ENCODE results near the gene SPOP.
"Not testable (repeated sequence)": the region's sequence is repeated elsewhere in the genome, so short reads cannot be mapped to it uniquely, and the experiment has no call there.

SPOP gene

DNA sequence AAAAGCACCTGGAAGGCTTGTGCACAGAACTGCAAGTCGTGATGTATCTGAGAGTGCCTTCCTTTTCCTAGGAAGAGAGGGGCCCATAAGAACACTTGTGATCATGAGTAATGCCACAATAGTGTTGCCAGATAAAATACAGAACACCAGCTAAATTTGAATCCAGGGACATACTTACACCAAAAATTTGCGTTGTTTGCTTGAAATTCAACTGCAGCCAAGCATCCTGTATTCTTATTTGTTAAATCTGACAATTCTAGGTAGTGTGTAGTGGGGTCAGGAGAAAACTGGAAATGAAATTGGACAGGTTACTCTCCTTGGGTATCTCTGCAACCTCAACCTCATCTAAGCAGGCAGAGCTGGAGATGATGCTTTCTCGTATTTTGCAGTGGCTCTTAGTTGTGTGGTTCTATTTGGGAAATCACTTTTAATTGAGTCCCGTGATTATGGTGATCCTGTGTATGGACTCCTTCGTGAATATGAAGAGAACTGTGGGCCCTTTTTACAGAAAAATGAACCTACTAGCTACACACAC, 17.9 kb upstream of the SPOP start:
- DNase-seq = no peak

DNA sequence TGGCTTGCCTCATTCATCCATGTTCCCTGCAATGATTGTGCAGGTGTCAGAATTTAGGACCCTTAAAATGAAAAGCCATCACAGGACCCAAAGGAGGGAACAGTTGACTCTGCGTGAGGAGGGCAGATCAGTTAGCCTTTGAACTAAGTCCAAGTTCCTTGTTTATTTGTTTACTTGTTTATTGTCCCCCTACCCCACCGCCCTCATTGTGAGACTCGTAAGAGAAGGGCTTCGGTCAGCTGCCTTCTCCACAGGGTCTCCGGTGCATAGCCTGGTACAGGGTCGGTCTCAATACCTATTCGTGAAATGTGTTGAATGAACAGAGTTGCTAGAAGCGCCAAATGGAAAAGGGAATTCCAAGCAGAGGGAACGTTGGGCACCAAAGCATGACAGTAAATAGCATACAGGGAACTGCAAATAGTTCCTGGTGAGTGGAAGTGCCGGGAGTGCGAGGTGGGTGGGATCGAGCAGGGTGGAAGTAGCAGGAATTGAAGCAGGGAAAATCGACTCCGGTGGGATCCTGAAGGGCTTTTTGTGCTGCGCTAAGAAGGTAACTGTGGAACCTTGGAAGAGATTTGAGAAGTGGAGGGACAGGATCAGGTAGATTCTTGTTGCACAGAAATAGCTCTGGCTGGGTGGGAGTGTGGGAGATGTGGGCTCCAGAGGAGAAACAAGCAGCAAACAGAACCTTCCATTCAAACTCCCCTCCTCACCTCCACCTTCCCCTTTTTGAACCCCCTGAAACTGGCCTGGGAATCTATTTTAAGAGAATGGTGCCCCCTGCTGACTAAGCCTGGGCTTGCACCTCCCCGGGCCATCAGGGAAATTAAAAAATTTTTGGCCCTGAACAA, 17.2 kb upstream of the SPOP start:
- peak; percentile 81 for DNase-seq

DNA sequence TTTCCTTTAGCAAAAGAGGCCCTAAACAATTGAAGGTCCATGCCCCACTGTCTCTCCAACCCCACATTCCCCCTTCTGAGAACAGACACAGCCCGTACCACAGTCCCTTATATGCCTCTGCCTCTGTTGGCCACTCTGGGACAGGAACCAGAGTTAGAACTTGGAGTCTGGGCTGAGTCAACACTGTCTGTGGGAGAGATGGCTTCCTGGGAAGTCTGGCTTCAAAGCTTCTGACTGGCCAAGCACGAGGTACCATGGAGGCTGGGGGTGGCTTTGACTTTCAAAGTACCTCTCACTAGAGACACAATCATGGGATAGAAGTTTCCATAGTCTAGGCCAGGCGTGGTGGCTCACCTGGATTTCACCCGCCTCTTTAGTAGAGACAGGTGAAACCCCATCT, 14.9 kb upstream of the SPOP start:
- DNase-seq = no peak

DNA sequence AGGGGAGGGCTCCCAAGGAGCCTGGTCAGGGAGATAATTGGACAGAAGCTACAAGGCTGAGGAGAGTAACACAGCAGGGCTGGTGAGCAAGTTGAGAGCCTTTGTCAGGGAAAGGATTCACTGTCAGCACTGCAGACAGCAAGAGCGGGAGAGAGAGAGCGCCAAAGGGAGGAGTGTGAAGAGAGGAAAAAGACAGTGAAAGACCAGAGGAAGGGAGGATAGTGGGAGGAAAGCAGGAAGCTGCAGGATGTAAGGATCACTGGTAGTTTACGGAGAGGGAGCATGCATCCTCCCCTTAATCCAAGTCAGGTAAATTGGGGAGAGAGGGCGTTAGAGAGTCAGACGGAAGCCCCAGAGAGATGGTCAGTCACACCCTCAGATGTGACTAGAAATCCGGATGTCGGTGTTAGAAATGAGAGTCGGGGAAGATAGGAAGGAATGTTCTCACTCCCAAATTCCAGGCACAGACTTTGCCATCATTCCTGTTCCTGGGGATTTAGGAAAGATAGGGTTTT, 13.8 kb upstream of the SPOP start:
- DNase-seq = no peak

DNA sequence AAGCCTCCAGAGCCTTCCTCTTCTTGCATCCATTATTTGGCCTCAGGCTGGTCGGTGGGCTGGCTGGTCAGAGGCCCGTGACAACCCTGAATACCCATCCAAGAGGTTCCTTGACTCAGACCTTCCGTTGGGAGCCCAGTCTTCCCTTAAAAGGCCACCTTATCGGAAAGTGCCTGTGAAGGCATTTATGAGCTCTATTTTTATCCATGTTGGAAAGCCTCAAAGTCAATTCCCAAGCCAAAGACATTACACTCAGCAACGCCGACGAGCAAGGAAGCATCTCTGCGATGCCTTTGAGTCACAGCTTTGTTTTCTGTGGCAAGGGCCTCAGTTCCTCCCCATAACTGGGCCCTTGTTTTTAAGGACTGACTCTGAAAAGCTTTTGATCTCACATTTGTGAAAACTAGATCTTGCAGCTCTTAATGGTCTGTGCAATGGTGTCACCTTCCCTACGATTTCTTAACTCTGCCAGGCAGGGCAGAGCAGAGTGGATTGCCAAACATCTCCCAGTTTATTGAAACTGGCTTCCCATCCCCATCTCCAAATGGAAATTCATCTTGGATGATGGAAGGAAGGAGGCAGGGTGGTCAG, 13.3 kb upstream of the SPOP start:
- DNase-seq = no peak

DNA sequence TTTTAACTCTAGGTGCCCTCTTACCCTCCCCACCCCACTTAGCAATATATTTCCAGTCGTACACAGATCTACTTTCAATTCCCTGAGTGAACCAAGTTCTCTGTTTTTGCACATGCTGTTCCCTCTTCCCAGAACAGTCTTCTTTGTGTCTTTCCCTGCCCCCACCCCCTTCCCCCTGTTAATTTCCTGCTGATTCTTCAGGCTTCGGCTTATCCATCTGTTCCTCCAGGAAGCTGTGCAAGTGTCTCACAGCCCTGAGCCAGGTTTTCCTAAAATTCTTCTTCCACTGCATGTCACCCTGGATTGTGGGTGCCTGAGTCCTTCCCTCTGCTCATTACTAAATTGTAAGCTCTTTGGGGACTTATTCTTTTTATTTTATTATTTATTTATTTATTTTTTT, 12.4 kb upstream of the SPOP start:
- no peak for DNase-seq

DNA sequence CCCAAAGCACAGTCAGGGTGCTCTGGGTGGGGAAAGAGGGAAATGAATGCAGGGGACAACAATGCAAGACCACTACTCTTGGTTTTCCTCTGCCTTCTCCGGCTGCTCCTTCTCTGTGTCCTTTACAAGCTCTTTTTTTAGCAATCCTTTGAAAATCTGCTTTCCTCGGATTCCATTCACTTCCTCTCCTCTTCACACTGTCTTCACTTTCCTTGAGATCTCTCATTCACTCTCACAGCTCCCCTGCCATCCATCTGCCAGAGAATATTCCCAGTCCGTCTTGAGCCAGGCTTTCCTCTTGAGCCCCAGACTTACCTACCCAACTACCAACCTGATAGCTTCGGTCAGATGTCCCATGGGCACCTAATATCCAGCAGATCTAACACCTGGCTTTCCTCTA, 11.0 kb upstream of the SPOP start:
- no peak for DNase-seq

DNA sequence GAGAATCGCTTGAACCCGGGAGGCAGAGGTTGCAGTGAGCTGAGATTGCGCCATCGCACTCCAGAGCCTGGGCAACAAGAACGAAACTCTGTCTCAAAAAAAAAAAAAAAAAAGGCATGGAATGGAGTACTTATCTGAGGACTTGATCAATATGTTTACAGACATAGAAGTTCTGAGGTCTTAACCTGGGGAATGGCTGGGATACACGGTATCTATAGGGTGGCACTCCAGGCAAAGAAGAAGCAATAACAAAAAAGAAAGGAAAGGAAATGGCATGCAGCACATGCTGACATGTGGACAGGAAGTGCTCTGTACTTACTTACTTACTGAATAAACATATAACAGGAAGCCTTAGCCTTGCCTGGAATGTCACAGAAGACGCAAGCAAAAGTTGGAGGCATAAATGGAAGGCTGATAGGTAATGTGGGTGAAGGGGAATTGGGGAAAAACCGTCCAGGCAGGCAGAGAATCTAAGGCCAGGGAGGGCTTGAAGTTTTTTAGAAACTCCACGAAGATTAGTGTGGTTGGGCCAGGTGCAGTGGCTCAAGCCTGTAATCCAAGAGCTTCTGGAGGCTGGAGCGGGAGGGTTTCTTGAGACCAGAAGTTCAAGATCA, 10.1 kb upstream of the SPOP start:
- DNase-seq = peak; percentile 45

DNA sequence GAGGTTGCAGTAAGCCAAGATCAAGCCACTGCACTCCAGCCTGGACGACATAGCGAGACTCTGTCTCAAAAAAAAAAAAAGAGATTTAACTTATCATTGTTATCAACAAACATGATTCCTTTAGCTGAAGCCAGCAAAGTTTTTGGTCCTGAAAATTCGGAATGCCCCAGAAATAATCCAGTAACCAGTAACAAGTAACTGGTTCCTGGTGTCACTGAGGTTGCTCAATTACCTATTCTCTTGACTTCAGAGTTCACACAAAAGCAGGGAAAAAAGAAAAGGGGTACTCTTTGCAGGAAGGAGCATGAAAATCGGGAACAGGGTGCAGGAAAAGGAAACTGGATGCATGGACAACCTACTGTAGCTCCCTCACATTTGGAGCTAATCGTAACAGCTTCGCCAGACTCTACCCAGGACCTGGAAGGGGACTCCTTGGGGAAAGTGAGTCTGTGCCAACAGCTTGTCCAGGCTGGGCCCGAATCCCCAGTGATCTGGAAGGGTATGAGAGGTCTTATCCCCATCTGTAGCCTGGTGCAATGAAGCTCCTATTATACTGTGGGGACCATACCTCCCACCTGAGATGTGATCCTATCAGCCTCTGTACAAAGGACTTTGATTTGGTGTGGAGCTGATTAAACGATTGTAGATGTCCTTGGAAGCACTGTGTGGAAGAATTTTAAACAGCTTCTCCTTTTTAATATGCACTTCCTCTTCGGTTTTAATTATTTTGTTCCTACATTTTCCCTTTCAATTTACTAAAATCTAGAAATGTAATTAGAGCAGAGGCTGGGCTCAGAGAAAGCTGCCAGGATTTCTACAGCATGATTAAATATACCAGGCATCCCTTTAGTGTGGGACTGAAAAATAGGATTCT, 3.4 kb upstream of the SPOP start:
- no peak for DNase-seq

DNA sequence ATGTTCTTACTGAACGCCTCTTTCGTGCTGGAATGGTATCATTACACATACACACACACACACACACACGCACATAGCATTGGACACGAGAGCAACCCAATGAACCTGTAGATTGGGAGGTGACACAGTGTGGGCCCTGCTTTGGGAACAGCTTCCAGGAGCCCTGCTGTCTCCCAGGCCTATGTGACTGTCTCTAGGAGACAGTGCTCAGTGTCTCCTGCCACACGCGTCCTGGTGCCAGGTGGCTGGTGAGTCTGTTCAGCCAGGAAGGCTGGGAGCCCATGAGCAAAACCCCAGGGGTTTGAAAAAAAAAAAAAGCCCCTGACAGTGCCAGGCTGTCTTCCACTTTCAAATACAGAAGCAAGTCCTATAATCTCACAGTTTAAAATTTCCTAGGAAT, 2.4 kb upstream of the SPOP start:
- no peak for DNase-seq

DNA sequence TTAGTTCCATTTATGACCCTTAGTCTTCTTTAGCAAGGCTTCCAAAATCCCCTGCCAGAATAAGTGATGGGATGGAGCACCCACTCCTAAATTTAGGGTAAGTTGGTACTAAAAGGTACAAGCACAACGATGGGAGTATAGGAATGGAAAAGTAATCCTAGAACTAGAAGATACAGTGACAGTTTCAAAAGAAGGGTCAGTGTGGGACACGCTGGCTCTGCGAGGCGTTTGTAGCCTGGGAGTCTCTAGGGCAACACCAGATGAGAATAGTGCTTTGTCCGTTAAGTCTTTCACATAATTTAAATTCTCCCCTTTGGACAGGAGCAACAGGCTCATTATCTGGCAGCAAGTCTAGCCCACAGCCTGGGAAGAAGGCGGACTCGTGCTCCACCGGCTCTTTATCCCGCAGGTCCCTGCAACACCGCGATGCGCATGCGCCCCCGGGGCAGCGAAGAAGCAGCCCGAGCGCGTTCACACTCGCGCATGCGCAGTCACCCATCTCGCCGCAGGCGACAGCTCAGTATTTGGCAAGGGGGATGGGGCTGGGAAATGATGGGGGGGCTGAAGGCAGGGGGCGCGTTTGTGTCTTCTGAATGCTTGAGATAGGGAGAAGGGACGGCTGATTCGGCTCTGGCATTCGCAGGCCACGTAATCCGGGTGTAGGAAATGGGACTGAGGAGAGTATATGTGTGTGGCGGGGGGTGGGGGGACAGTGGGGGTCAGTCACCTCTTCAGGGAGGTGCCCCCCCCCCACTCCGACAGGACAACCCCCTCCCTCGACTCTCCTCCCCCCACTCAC, 564 bp downstream of the SPOP start:
- DNase-seq = peak; percentile 98

DNA sequence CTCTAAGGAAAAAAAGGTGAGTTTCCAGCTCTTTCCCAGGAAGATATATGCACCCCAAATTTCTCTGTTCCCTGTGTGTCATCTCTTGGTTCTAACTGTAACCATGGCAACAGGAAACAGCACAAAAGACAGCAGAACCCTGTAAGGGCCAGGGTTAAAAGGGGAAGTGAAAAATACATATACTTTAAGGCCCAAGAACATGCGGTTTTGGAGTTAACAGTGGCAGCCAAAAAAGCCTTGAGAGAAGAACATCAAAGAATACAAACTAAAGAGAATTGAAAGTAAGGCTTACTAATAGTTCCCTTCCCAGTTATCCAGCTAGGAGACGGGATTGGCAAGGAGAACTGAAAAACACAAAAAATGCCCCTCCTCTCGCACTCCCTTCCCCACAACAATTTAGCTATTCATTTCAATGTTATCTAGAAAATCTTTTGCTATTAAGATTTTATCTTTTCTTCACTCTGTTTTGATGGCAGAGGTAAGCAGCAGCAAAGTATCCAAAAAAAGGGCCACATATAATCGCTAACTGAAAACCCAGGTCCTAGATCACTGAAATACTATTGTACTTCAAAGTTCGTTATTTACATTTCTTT, 1.5 kb downstream of the SPOP start:
- DNase-seq = peak; percentile 30

DNA sequence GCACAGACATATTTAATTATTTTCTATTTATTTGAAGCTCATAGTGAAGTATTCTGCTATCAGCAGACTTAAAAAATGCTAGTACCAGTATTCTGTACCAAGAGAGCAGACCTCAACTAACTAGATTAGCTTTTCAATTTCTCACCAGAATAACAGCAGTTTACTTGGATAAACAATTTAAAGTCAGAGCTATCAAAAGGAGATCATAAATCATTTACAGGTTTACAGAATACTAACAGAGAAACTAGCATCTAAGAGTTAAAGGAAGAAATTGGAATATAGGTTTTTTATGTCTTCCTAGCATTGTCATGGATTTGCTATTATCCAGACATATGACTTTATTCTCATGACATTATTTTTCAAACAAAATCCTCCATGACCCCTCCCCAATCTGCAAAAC, 3.4 kb downstream of the SPOP start:
- DNase-seq = no peak

DNA sequence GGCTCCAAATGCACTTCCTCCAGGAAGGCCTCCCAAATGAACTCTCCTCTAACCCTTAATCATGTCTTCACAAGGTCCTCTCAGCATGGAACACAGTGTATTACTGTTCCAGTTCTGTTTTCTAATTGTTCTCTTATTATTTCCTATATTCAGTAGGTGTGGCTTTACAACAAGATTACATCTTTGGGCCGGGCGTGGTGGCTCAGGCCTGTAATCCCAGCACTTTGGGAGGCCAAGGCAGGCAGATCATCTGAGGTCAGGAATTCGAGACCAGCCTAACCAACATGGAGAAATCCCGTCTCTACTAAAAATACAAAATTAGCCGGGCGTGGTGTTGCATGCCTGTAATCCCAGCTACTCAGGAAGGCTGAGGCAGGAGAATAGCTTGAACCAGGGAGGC, 4.2 kb downstream of the SPOP start:
- DNase-seq = not testable (repeated sequence)

DNA sequence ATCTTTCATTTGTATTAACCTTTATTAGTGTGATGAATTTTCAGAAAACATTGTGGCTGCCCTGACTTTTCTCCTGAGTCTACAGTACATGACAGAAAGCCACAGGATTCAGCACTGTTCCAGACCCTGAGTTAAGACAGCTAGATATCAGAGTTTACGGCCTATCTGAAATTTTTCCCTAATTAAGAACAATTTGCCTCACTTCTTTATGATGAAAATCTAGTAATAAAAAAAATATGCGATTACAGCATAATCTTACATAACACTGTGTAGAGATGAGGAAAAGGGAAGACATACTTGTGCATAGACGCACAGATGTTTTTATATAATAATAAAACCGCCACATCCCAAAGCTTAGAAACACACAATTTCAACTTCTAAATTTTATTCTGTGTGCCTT, 7.3 kb downstream of the SPOP start:
- no peak for DNase-seq

DNA sequence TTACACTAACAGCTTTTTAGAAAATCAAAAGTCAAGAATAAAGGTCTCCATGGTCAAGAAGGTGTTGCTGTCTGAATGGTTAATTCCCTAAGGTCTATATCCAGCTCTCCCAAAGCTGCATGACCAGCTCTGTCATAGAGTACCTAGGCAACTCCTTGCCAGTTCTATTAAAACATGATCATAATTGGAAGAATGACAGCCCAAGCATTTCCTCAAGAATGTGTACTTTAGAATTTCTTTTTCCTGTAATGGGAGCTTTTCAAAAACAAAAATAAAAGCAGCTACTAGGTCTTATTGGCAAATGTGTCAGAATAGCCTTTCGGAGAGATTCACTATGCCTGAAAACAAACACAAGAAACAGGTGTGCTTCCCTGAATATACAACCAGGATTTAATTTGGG, 7.9 kb downstream of the SPOP start:
- no peak for DNase-seq

DNA sequence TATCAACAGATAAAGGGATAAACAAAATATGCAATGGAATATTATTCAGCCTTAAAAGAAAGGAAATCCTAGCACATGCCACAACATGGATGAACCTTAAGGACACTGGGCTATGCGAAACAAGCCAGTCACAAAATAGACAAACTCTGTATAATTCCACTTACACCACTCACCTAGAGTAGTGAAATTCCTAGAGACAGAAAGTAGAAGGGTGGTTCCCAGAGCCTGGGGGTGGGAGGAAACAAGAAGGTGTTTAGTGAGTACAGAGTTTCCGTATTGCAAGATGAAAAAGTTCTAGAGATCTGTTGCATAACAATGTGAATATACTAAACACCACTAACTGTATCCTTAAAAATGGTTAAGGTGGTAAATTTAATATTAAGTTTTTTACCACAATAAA, 10.0 kb downstream of the SPOP start:
- DNase-seq = no peak

DNA sequence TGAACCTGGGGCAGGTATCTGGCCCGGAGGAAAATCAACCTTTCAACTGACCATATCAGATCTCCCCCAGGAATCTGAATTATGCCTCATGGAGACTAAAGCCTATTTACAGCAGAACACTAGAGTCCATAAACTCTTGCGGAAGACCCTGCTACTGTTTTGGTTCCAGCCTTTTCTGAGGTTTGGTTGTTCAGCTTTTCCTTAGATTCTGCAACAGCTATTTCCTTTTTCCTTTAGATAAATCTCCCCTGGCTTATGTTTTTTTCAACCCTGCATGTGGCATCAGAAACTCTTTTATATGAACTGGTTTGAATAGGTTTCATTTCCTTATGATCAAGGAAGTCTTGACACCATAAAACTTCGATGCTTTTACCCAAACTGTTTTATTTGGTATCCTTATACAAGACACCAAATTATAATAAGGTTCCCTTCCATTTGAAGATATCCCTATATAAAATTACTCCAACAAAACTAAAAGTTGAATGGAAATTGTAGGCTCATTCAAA, 13.1 kb downstream of the SPOP start:
- no peak for DNase-seq

DNA sequence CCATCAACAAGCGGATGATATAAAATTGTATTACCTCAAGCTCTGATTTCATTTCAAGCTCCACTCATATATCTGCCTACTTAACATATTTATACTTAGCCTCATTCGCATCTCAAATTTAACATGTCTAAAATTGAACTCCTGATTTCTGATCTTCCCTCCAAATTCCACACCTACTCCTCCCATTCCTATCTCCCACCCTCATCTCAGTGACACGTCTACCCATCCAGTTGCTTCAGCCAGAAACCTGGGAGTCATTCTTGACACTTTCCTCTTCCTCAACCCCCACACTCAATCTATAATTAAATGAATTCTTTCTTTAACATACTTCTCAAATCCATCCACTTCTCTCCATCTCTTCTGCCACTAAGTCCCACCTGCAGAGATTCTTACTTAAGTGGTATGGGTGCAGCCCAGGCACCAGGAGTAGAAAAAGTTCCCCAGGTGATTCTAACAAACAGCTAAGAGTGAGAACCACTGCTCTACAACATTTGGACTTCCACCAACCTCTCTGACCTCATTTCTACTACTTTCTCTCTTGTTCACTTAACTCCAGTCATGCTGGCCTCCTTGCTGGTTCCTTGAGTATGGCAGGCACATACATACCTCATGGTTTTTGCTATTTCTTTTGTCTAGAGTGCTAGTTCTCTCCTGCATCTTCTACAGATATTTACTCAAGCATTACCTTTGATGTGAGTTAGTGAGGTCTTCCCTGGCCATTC, 18.1 kb downstream of the SPOP start:
- DNase-seq = no peak

DNA sequence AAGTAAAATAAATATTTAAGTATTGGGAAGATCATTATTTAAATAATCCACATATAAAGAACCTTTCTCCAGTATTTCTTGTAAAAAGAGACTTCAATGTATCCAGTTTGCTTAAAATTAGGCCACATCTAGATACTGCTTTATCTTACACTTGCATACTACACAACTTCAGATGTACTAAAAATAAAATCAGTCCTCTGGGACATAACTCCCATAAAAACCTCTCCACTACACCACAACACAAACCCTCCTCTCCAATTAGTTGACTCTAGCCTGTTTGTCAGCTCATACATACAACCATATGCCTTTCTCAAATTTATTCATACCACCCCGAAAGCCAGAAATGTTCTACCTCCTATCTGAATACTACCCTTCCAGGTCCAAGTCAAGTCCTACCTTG, 21.6 kb downstream of the SPOP start:
- DNase-seq = no peak

DNA sequence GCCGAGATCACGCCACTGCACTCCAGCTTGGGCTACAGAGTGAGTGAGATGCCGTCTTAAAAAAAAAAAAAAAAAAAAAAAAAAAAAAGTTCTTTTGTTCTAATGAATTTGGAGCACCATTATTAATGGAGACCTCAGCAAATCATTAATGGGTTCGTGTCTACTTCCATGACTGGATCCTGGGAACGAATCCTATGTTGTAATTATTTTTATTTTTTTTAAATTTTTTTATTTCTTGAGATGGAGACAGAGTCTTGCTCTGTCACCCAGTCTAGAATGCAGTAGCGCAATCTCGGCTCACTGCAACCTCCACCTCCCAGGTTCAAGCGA, 30.7 kb downstream of the SPOP start:
- DNase-seq = no peak
